Caco-2 (cell line): ENCODE data around the gene ANKRD44. TPM values are rescaled to one million over a fixed set of nuclear protein-coding genes. Genes with fewer than 3 reads are reported as not detected.

Source experiments
- BruUV-seq: library from RNA; stranded (reverse); fragments of 400-500 nt; replicated peaks from 2 replicates; lab custom pipeline; 2021; lab: Mats Ljungman, UMichigan
- CTCF ChIA-PET: fragments of 300-600 bp; sonication (Branson Sonifier 250); formaldehyde crosslinking; loops from one replicate; lab custom pipeline; 2022; ENCODE audit warnings: antibody characterized with exemption; lab: Charles Lee
- POLR2A ChIA-PET: fragments of 300-600 bp; sonication (Branson Sonifier 250); formaldehyde crosslinking; loops from one replicate; lab custom pipeline; 2022; ENCODE audit warnings: antibody characterized with exemption; lab: Charles Lee
- DNase-seq, 2 experiments: peaks; one replicate each; pipeline versions ENCODE4 v3.0.0 to v3.0.0-alpha.2; 2020 to 2022
- H3K27me3 ChIP-seq: replicated peaks from 2 replicates; pipeline ENCODE4 v1.6.0; 2011; ENCODE audit warnings: low read length; ENCODE audit not compliant: control insufficient read depth, insufficient read depth
- H3K36me3 ChIP-seq: 2 replicates; pipeline ENCODE4 v1.5.1; 2011; ENCODE audit warnings: low read length; ENCODE audit not compliant: control insufficient read depth, insufficient read depth
- H3K4me1 ChIP-seq: fragments of 250-450 bp; sonication (Bioruptor Pico); 2 replicates; pipeline ENCODE4 v1.5.1; 2020; ENCODE audit warnings: mild to moderate bottlenecking
- H3K4me3 ChIP-seq: 2 replicates; pipeline ENCODE4 v1.5.1; 2011; ENCODE audit warnings: low read depth, mild to moderate bottlenecking, control low read depth, low read length
- H3K9me3 ChIP-seq: fragments of 250-450 bp; sonication (Bioruptor Pico); 2 replicates; pipeline ENCODE4 v1.5.1; 2020; ENCODE audit warnings: mild to moderate bottlenecking, moderate library complexity
- H3K27ac Mint-ChIP-seq: one replicate; pipeline ENCODE4 v1.8.0; 2022; ENCODE audit warnings: mixed read lengths; ENCODE audit not compliant: unreplicated experiment
- H3K27me3 Mint-ChIP-seq: one replicate; pipeline ENCODE4 v1.8.0; 2022; ENCODE audit warnings: mixed read lengths; ENCODE audit not compliant: insufficient read depth, unreplicated experiment
- H3K36me3 Mint-ChIP-seq: one replicate; pipeline ENCODE4 v1.8.0; 2022; ENCODE audit warnings: mild to moderate bottlenecking, mixed read lengths; ENCODE audit not compliant: insufficient read depth, unreplicated experiment
- H3K4me1 Mint-ChIP-seq: one replicate; pipeline ENCODE4 v1.8.0; 2022; ENCODE audit warnings: low read depth, mixed read lengths; ENCODE audit not compliant: unreplicated experiment
- H3K4me3 Mint-ChIP-seq: one replicate; pipeline ENCODE4 v1.8.0; 2022; ENCODE audit warnings: mild to moderate bottlenecking, moderate library complexity, mixed read lengths; ENCODE audit not compliant: unreplicated experiment
- H3K9me3 Mint-ChIP-seq: one replicate; pipeline ENCODE4 v1.8.0; 2022; ENCODE audit warnings: mixed read lengths; ENCODE audit not compliant: unreplicated experiment
- intact Hi-C: fragments of 100-400 bp; cut with micrococcal nuclease; formaldehyde crosslinking; loops from one replicate; pipeline ENCODE4 v1.10.0; 2022; ENCODE audit not compliant: unreplicated experiment
- total RNA-seq: library from RNA; stranded (reverse); gene quantifications from 2 replicates; pipeline ENCODE4 v1.2.3, GENCODE V29; 2022
- TF ChIP-seq, protein P1 (sequence below), 2 experiments: fragments of 200-600 bp in 1 of 2; IDR thresholded peaks; 1 replicate in 1 of 2; 2 replicates in 1 of 2; pipeline versions ENCODE4 v1.5.1 to v1.8.0; 2011 to 2022; ENCODE audit warnings: antibody characterized with exemption in 1 of 2, control low read depth in 1 of 2, inconsistent platforms in 1 of 2, low read depth in 1 of 2, low read length in 1 of 2, mild to moderate bottlenecking in 1 of 2, moderate library complexity in 1 of 2; ENCODE audit not compliant: insufficient read depth in 1 of 2, severe bottlenecking in 1 of 2, unreplicated experiment in 1 of 2

Gene ANKRD44
- total RNA-seq, 1 experiment from 2014 or later, result 1.0 TPM

DNA sequence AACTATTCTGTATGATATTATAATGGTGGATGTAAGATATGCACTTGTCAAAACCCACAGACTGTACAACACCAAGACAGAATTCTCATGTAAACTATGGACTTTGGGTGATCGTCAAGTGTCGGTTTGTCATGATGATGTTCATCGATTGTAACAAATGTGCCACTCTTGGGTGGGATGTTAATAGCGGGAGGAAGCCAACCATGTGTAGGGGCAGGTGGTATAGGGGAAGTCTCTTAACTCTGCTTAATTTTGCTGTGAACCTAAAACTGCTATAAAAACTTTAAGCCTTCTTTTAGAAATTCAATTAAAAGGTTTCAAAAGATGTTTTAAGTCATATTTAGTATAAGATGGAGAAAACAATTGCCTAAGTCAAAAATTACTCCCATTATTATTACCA is 139.0 kb downstream of the ANKRD44 start:
- intact Hi-C loops, result no loop called here
- no peak for DNase-seq
- H3K4me1 Mint-ChIP-seq, result no peaks in the 10 kb centered on the region
- Histone ChIP-seq H3K36me3 (no peaks in the 10 kb centered on the region), H3K9me3 (no peaks in the 10 kb centered on the region), H3K27me3 (no peaks in the 10 kb centered on the region), H3K4me1 (no peaks in the 10 kb centered on the region), H3K4me3 (no peak overlapping the region)
- TF ChIP-seq, protein P1, sequence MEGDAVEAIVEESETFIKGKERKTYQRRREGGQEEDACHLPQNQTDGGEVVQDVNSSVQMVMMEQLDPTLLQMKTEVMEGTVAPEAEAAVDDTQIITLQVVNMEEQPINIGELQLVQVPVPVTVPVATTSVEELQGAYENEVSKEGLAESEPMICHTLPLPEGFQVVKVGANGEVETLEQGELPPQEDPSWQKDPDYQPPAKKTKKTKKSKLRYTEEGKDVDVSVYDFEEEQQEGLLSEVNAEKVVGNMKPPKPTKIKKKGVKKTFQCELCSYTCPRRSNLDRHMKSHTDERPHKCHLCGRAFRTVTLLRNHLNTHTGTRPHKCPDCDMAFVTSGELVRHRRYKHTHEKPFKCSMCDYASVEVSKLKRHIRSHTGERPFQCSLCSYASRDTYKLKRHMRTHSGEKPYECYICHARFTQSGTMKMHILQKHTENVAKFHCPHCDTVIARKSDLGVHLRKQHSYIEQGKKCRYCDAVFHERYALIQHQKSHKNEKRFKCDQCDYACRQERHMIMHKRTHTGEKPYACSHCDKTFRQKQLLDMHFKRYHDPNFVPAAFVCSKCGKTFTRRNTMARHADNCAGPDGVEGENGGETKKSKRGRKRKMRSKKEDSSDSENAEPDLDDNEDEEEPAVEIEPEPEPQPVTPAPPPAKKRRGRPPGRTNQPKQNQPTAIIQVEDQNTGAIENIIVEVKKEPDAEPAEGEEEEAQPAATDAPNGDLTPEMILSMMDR (IDR thresholded peaks at IDR 0.05; ENCODE audit: insufficient read depth in 1 of 2, low read depth in 1 of 2, low read length in 1 of 2, severe bottlenecking in 1 of 2, unreplicated experiment in 1 of 2), result no peak
- H3K27ac Mint-ChIP-seq, result no peak overlapping the region
- POLR2A ChIA-PET, result no interaction called here
- H3K9me3 Mint-ChIP-seq, result no peaks in the 10 kb centered on the region
- BruUV-seq, result no TSS peak
- CTCF ChIA-PET, result interaction anchor here (0.7 kb wide), 1 partner anchor 214 kb away, joined by 8 read pairs; no protein-coding TSS in a partner anchor
- H3K27me3 Mint-ChIP-seq, result peaks cover 13% of the 10 kb centered on the region
- H3K4me3 Mint-ChIP-seq, result no peak overlapping the region
- no peaks in the 10 kb centered on the region for H3K36me3 Mint-ChIP-seq

DNA sequence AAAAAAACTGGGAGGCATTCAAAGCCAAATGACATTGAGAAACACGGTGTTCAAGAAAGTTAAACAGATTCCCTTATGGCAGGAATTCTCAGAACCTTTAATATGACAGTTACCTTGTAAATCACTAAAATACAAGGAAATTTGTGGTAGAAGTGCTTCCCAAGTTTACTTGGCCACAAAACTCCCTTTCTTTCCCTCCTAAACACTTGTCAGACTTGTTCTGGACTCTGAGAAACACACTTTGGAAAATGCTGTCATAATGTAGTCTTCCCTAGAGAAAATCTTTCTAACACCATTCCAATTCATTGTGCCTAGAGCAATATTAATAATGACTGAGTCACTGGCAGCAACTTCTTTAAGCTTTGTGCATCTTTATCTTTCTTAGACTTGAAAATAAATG is 140.4 kb downstream of the ANKRD44 start:
- TF ChIP-seq, protein P1 (IDR thresholded peaks at IDR 0.05; ENCODE audit: insufficient read depth in 1 of 2, low read depth in 1 of 2, low read length in 1 of 2, severe bottlenecking in 1 of 2, unreplicated experiment in 1 of 2), result no peak
- no TSS peak for BruUV-seq

GRCh38 chr2:197168705-197169104 is 141.9 kb downstream of the ANKRD44 start:
- no peak overlapping the region for H3K4me3 Mint-ChIP-seq
- ChIA-PET CTCF (interaction anchor here (0.9 to 1.5 kb wide), 2 partner anchors 55 to 319 kb away, joined by 3 to 10 read pairs; no protein-coding TSS in a partner anchor), POLR2A (no interaction called here)
- H3K36me3 Mint-ChIP-seq, result no peaks in the 10 kb centered on the region
- peaks cover 11% of the 10 kb centered on the region for H3K27me3 Mint-ChIP-seq
- H3K9me3 ChIP-seq, result no peaks in the 10 kb centered on the region
- TF ChIP-seq, protein P1 (IDR thresholded peaks at IDR 0.05; ENCODE audit: insufficient read depth in 1 of 2, low read depth in 1 of 2, low read length in 1 of 2, severe bottlenecking in 1 of 2, unreplicated experiment in 1 of 2), result peak; percentile 50 to 72
- no TSS peak for BruUV-seq
- no peak overlapping the region for H3K4me3 ChIP-seq
- H3K27me3 ChIP-seq, result no peaks in the 10 kb centered on the region
- intact Hi-C loops, result loop anchor here (1.0 kb wide), 3 partner anchors 55 to 156 kb away; no protein-coding TSS in a partner anchor
- H3K27ac Mint-ChIP-seq, result no peak overlapping the region
- peak; percentile 64 to 67 for DNase-seq
- H3K4me1 ChIP-seq, result no peaks in the 10 kb centered on the region
- no peaks in the 10 kb centered on the region for H3K9me3 Mint-ChIP-seq
- no peaks in the 10 kb centered on the region for H3K4me1 Mint-ChIP-seq
- no peaks in the 10 kb centered on the region for H3K36me3 ChIP-seq

More for the DNA sequence above, 140.4 kb downstream of the ANKRD44 start:
- H3K4me1 ChIP-seq, result no peaks in the 10 kb centered on the region
- H3K4me3 Mint-ChIP-seq, result no peak overlapping the region
- no peak overlapping the region for H3K4me3 ChIP-seq
- POLR2A ChIA-PET, result no interaction called here
- intact Hi-C loops, result no loop called here
- H3K4me1 Mint-ChIP-seq, result no peaks in the 10 kb centered on the region
- no peaks in the 10 kb centered on the region for H3K9me3 ChIP-seq
- H3K27me3 Mint-ChIP-seq, result peaks cover 13% of the 10 kb centered on the region
- CTCF ChIA-PET, result interaction anchor here (0.6 kb wide), 1 partner anchor 199 kb away, joined by 4 read pairs; no protein-coding TSS in a partner anchor
- H3K27me3 ChIP-seq, result no peaks in the 10 kb centered on the region
- no peak overlapping the region for H3K27ac Mint-ChIP-seq
- H3K9me3 Mint-ChIP-seq, result no peaks in the 10 kb centered on the region
- no peaks in the 10 kb centered on the region for H3K36me3 Mint-ChIP-seq
- no peak for DNase-seq
- no peaks in the 10 kb centered on the region for H3K36me3 ChIP-seq
